Activated T-cell treated with anti-CD3 and anti-CD28 coated beads for 1 hour (primary cell): ENCODE data around the gene INPP5D.
"Not testable (repeated sequence)": the region's sequence is repeated elsewhere in the genome, so short reads cannot be mapped to it uniquely, and the experiment has no call there.

Experiments
- DNase-seq: peaks from one replicate; pipeline ENCODE4 v3.0.0-alpha.2; 2020; ENCODE audit warnings: low read depth

The INPP5D gene

GRCh38 chr2:233094614-233095013, 34.5 kb downstream of the INPP5D start:
- no peak for DNase-seq

GRCh38 chr2:233096006-233096405, 35.9 kb downstream of the INPP5D start:
- DNase-seq: no peak

DNA sequence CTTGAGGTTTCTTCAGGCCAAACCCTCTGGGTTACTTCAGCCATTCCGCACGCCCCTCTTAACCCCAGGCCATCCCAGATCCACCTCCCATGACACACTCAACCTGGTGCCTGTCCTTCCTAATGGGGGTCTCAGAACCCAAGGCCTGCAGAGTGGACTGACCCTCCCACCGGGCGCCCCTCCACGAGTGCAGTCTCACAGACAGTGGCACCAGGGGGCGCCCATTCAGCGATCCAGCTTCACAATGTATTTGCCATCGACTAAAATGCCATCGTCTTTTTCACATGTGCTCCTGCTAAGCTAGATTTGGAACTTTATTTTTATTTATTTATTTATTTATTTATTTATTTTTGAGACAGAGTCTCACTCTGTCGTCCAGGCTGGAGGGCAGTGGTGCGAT, 38.5 kb downstream of the INPP5D start:
- no peak for DNase-seq

DNA sequence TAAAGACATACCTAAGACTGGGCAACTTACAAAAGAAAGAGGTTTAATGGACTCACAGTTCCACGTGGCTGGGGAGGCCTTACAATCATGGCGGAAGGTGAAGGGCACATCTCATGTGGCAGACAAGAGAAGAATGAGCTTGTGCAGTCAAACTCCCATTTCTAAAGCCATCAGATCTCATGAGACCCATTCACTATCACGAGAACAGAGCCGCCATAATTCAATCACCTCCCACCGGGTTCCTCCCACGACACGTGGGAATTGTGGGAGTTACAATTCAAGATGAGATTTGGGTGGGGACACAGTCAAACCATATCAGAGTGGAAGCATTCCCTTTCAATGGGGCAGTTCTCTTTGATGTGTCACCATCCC, 39.7 kb downstream of the INPP5D start:
- not testable (repeated sequence) for DNase-seq

DNA sequence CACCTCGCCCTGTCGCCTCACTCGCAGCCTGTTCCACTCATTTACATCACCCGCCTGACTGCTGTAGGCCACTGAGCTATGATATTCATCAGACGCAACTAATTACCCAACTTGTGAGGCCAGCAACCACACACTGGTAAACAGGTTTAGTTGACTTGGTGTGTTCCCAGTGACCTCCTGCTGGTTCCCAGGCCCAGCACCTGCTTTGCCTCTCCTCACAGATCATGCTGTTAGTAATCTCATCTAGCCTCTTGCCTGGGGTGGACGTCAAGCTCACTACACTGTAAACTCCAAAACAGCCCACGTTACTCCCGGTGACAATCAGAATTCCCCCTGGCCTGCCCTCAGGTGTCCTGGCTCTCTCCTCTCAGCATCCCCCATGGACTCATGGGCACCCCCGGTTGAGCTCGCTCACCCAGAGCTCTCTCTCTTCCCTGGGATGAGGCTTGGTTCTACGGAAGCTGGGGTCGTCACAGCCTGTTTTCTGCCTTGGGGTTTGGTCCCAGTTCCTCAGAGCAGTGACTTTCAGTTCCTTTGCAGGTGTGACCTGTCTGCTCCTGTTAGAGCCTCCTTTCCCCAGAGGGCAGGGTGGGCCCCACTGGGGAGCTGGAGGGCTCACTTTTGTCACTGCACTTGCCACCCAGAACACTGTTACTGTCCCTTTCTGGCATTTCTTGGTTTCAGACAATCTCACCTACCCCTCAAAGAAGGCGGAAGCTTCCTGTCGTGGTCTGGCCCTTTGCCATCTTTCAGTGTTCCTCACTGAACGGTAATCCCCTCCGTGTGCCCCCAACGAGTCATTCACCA, 40.3 kb downstream of the INPP5D start:
- peak; percentile 44 for DNase-seq

DNA sequence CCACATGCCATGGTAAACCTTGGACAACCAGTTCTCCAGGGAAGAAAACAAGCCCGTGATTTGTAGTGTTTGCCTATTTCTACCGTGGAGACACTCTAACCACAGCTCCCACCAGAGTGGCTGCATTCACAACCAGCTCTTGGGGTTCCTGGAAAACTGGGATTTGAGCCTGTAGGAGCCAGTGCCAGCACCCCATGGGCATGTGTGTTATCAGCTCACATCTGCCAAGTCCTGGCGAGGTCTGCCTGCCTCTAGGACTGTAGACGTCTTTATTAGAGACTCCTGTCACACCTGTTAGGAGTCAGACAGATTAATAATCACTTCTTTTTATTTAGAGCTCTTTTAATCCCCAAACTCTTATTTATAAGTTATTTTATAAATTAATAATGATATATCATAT, 41.0 kb downstream of the INPP5D start:
- DNase-seq: no peak

GRCh38 chr2:233101816-233102215, 41.7 kb downstream of the INPP5D start:
- DNase-seq: no peak

DNA sequence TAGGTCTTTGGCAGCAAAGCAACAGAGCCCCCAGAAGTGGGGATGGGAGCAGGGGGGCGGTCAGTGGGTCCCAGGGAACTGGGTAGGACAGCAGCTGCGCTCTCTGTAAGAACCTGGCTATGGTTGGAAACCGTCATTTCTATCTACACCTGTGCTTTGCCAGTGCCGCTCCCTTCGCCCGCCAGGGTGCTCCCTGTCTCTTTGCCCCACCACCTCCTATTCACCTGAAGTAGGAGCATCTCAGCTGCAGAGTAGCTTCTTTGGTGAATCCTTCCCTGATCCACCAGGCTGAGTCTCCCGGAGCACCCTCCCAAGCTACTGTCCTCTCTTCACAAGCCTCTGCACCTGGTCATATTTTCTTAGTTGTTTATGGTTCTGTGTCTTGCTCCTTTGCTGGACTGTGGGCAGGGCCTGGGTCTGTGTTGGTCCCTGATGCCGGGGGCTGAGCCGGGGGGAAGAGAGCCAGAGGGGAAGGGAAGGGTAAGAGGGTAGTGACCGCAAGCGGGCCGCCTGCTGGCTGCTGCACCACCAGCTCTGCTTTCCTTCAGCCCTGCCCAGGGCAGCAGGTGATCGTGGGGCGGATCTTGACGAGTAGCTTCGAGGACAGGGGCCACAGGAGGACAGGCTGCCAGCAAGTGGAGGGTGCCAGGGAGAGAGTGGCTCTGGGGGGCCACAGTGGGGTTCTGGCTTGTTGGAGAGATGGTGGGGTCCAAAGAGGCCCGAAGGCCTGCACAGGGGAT, 45.2 kb downstream of the INPP5D start:
- no peak for DNase-seq

DNA sequence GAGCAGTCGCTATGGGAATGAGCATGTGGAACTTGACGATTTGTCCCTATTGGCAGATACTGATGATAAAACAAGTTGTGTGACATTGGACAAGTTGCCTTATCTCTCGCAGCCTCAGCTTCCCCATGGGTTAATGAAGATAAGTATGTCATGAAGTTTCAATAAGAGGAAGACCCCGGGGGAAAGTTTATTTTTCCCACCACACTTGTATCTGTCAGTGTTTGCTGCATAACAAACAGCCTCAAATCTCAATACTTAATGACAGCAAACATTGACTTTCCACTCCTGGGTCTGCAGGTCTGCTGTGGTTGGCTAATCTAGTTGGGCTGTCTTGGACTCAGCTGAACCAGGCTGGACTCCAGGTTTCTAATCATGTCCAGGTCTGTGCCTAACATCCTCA, 45.8 kb downstream of the INPP5D start:
- no peak for DNase-seq

DNA sequence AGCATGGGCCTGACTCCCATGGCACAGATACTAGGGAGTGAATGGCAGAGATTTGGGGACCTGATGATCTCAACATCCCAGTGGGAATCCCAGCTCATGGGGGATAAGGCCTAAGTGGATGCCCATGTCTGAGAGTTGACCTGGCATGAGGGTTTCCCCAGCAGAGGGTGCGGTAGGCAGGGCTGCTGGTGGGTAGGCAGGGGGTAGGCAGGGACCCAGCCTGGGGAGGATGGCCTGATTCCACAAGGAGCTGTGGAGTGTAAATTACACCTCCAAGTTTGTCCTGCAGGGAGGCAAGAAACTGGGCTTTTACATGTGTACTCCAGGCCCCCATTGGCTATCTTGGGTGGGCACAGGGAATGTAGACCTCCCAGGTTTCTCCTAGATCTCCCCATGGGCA, 46.9 kb downstream of the INPP5D start:
- DNase-seq: no peak

GRCh38 chr2:233107831-233108300, 47.7 kb downstream of the INPP5D start:
- DNase-seq: no peak

DNA sequence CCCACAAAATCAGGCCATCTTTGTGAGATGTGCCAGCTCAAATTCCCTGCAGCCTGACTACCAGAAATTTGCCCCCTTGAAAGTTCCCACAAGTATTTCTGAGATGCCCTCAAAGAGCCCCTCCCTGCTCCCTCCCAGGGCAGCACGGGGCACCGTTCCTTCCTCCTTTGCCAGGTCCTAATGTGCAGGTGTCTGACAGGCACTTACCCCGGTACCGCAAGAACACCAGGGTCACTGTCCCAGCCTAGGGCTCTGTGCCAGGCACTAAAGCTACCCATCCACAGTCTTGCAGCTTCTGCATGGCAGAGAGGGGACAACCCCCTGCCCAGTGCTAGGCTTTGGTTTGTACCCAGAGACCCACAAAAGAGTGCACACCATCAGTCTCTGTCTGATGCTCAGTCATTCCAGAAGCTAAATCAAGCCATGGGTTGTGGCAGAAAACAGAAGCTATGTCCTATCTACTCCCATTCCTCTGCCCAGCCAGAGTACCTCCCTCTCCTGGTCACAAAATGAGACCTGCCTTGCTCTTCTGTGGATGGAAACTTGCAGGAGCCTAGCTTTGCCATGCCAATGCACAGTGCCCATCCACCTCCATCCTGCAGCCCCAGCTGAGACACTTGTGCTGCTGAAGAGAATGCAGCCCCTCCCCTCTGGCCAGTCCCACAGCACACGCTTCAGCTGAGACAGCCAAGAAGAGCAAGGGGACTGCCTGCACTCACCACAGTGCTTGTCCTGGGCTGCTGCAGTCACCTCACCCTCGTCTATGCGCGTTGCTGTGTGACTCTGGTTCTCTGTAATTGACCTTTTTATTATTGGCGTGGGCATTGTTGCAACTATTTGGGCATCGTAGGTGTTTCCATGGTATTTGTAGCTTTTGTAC, 48.7 kb downstream of the INPP5D start:
- DNase-seq: no peak

GRCh38 chr2:233111427-233111826, 51.3 kb downstream of the INPP5D start:
- DNase-seq: no peak

GRCh38 chr2:233112329-233112728, 52.2 kb downstream of the INPP5D start:
- no peak for DNase-seq

DNA sequence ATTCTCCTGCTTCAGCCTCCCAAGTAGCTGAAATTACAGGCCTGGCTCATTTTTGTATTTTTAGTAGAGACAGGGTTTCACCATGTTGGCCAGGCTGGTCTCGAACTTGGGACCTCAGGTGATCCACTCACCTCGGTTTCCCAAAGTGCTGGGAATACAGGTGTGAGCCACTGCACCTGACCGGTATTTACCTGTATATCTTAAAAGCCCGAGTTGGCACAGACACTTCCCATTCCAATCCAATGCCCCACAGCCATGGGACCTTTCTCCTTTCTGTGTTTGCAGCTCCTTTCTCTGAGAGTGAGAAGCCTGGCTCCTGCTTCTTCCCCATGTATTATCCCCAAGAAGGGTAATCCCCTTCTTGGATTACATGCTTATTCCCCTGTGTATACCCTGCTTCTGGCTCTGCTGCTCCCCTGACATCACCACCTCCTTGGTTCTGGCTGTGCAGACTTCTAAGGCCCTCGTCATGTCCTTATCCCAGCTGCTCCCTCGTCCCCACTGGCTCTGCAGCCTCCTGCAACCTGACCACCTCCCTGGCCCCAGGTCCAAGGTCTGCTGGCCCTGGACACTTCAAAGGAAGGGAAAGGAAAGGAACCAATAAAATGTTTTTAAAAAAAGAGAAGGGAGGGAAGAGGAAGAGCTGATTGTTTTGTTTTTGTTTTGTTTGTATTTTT, 52.8 kb downstream of the INPP5D start:
- no peak for DNase-seq

- no peak for DNase-seq
Measured at GRCh38 chr2:233114421-233114861, 54.3 kb downstream of the INPP5D start.

DNA sequence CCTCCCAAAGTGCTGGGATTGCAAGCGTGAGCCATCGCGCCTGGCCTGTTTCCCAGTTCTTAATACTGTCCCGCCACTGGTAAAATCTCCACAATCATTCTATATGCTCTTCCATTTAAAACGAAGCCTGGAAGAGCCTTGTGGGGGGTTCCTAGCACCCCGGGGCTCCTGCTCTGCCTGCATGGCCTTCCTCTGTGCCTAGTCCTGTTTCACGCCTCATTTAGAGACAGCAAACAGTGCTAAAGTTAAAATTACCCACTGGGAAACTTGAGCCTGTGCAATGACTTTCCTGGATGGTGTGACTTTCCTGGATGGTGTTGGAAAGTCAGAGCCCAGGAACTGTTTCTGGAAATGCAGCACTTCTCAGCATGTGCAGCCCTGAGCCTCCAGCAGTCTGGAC, 55.0 kb downstream of the INPP5D start:
- DNase-seq: no peak

- DNase-seq: no peak
Measured at GRCh38 chr2:233115741-233116140, 55.6 kb downstream of the INPP5D start.

DNA sequence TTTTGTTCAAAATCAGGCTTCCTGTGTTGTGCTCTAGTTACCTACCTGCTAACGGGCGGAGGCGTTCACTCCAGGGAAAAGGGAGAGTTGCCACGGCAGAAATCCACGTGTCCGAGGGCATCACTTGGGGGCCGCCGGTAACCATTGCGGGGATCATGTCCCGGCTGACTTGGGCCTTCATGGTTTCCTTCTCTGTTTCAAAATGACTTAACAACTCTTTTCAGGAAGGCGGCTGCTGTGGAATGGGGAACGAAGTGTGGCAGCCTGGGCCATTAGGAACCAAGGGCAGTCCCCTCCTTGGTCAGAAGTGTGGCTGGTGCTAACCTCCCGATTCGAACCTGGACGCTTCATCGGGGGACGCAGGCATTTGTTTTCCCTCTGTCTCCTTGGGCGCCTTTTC, 56.8 kb downstream of the INPP5D start:
- no peak for DNase-seq

DNA sequence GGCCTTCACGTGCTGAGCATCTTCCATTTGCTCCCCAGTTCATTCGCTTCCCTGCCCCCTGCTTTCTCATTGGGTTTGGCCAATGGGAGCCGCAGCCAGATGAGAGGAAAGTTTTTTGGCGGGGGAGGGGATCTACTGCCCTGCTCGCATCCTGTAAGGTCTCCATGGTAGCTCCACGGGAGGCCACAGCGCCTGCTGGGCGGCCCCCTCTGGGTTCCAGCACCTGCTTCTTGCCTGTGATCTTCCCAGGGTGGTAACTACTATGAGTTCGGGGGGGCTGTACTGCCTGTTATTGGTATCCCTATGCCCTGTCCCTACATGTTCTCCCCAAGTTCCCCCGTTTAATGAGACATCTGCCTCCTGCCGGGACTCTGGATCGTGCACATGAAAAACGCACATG, 57.2 kb downstream of the INPP5D start:
- no peak for DNase-seq

GRCh38 chr2:233117811-233118647, 57.9 kb downstream of the INPP5D start:
- DNase-seq: no peak
